ENCODE results near the gene HDAC9.

Gene HDAC9

DNA sequence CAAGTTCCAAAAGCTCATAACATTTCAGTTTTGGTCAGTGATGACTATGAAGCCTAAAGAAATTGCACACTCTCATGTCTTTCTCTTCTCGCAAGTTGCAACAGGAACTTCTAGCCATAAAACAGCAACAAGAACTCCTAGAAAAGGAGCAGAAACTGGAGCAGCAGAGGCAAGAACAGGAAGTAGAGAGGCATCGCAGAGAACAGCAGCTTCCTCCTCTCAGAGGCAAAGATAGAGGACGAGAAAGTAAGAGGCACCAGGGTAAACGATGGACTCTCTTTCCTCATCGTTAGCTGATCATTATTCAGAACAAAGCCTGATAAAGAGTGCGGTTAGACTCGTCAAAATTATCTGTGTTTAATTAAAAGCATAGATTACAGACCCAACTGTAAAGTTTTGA lies 94.7 kb downstream of the HDAC9 start:
- Histone ChIP-seq H3K36me3 (ENCODE audit: control insufficient read depth, insufficient read depth, low read length) (no peaks in the 10 kb centered on the region), H3K27me3 (ENCODE audit: control insufficient read depth, insufficient read depth, low read length) (no peaks in the 10 kb centered on the region), H3K4me1 (ENCODE audit: control insufficient read depth, insufficient read depth, low read length) (peaks cover 8% of the 10 kb centered on the region), H3K9ac (ENCODE audit: low read length) (no peak overlapping the region), H3K9me3 (ENCODE audit: control insufficient read depth, low read length) (no peaks in the 10 kb centered on the region), H3K4me3 (ENCODE audit: low read length) (no peak overlapping the region)

DNA sequence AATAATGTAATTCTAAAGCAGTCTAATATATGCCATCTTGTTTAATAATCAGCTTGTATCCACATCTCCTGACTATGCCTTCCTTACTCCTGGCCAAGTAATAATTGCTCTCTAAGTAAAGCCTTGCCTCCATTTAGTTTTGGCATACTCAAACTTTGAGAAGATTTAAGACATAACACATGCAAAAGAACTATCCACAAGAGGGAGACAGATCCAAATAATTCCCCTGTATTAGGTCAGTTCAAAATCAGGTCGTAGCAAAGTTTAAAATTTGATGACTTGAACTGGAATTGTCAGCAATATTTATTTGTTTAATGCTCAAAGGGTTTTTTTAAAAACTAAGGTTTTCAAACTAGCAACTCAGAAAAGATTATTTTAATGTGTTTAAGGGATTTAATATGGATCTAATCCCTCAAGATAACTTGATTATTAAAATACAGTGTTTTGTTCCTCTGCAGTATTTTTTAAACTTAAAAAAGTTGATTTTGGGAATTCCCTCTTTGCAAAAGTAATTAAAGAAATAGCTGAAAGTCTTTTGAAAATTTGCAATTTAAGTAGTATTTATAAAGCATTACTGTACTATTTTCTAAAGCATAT lies 95.3 kb downstream of the HDAC9 start:
- Histone ChIP-seq H3K27me3 (ENCODE audit: control insufficient read depth, insufficient read depth, low read length) (no peaks in the 10 kb centered on the region), H3K36me3 (ENCODE audit: control insufficient read depth, insufficient read depth, low read length) (no peaks in the 10 kb centered on the region), H3K4me3 (ENCODE audit: low read length) (no peak overlapping the region), H3K9ac (ENCODE audit: low read length) (no peak overlapping the region), H3K9me3 (ENCODE audit: control insufficient read depth, low read length) (no peaks in the 10 kb centered on the region), H3K4me1 (ENCODE audit: control insufficient read depth, insufficient read depth, low read length) (peaks cover 8% of the 10 kb centered on the region)

- Histone ChIP-seq H3K4me3 (ENCODE audit: low read length) (no peak overlapping the region), H3K9ac (ENCODE audit: low read length) (no peak overlapping the region), H3K36me3 (ENCODE audit: control insufficient read depth, insufficient read depth, low read length) (no peaks in the 10 kb centered on the region), H3K9me3 (ENCODE audit: control insufficient read depth, low read length) (no peaks in the 10 kb centered on the region), H3K4me1 (ENCODE audit: control insufficient read depth, insufficient read depth, low read length) (peaks cover 8% of the 10 kb centered on the region), H3K27me3 (ENCODE audit: control insufficient read depth, insufficient read depth, low read length) (no peaks in the 10 kb centered on the region)
These were observed 98.2 kb downstream of the HDAC9 start for GRCh38 chr7:18593602-18594279.

- no peaks in the 10 kb centered on the region for H3K27me3 ChIP-seq (ENCODE audit: control insufficient read depth, insufficient read depth, low read length)
- H3K9me3 ChIP-seq (ENCODE audit: control insufficient read depth, low read length): no peaks in the 10 kb centered on the region
- peaks cover 8% of the 10 kb centered on the region for H3K4me1 ChIP-seq (ENCODE audit: control insufficient read depth, insufficient read depth, low read length)
- no peaks in the 10 kb centered on the region for H3K36me3 ChIP-seq (ENCODE audit: control insufficient read depth, insufficient read depth, low read length)
- no peak overlapping the region for H3K9ac ChIP-seq (ENCODE audit: low read length)
- H3K4me3 ChIP-seq (ENCODE audit: low read length): no peak overlapping the region
These were observed 102.2 kb downstream of the HDAC9 start for GRCh38 chr7:18597754-18598153.

GRCh38 chr7:18607025-18607424 lies 111.5 kb downstream of the HDAC9 start:
- Histone ChIP-seq H3K4me3 (ENCODE audit: low read length) (no peak overlapping the region), H3K9ac (ENCODE audit: low read length) (no peak overlapping the region), H3K9me3 (ENCODE audit: control insufficient read depth, low read length) (no peaks in the 10 kb centered on the region), H3K4me1 (ENCODE audit: control insufficient read depth, insufficient read depth, low read length) (no peaks in the 10 kb centered on the region), H3K27me3 (ENCODE audit: control insufficient read depth, insufficient read depth, low read length) (no peaks in the 10 kb centered on the region), H3K36me3 (ENCODE audit: control insufficient read depth, insufficient read depth, low read length) (no peaks in the 10 kb centered on the region)

DNA sequence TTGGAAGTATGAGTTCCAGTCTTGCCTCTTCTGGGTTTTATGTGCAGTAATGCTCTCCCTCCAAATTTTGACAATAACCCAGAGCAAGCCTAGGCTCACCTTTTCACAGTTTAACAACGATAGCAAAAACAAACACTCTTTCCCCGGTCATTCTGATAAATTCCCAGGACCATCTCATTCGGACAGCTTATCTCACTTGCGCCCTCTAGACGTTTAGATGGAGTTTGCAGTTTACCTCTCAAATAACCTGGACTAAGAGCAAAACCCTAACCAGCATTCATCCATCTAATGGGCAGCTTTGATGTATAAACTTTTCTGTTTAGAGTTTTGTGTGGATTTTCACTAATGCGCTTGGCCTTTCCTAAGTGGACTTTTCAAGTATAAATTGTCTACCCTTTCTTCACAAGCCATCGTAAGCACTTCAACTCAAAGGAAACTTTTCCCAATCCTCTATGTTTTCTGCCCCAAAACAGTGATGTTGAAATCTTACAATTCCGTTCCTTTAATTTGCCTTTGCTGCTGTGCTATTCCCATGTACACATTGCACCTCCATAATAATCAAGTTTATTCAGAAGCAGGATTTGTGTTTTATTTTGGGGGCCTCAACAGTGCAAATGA lies 114.9 kb downstream of the HDAC9 start:
- H3K9ac ChIP-seq (ENCODE audit: low read length): no peak overlapping the region
- no peaks in the 10 kb centered on the region for H3K9me3 ChIP-seq (ENCODE audit: control insufficient read depth, low read length)
- H3K27me3 ChIP-seq (ENCODE audit: control insufficient read depth, insufficient read depth, low read length): no peaks in the 10 kb centered on the region
- H3K4me1 ChIP-seq (ENCODE audit: control insufficient read depth, insufficient read depth, low read length): no peaks in the 10 kb centered on the region
- H3K4me3 ChIP-seq (ENCODE audit: low read length): no peak overlapping the region
- H3K36me3 ChIP-seq (ENCODE audit: control insufficient read depth, insufficient read depth, low read length): no peaks in the 10 kb centered on the region

DNA sequence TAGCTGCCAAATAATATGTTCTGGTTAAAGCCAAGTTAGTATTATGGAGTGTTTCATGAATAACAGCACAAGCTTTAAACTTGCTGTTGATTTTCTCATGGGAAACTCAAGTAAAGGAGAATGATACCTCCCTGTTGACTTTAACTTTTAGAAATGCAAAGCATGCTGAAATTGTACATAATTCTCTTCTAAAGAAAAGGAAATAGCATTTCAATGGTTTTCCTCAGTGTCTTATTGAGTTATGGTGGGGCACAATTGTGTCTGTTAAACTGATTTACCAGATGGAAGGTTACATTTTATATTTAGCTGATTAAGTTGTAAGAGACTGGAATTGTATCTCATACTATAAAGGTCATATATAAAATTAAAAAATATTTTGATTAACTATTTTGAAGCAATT lies 119.3 kb downstream of the HDAC9 start:
- no peaks in the 10 kb centered on the region for H3K36me3 ChIP-seq (ENCODE audit: control insufficient read depth, insufficient read depth, low read length)
- H3K9me3 ChIP-seq (ENCODE audit: control insufficient read depth, low read length): no peaks in the 10 kb centered on the region
- H3K4me1 ChIP-seq (ENCODE audit: control insufficient read depth, insufficient read depth, low read length): no peaks in the 10 kb centered on the region
- H3K4me3 ChIP-seq (ENCODE audit: low read length): no peak overlapping the region
- no peak overlapping the region for H3K9ac ChIP-seq (ENCODE audit: low read length)
- H3K27me3 ChIP-seq (ENCODE audit: control insufficient read depth, insufficient read depth, low read length): no peaks in the 10 kb centered on the region

GRCh38 chr7:18619311-18619710 lies 123.8 kb downstream of the HDAC9 start:
- Histone ChIP-seq H3K4me1 (ENCODE audit: control insufficient read depth, insufficient read depth, low read length) (no peaks in the 10 kb centered on the region), H3K36me3 (ENCODE audit: control insufficient read depth, insufficient read depth, low read length) (no peaks in the 10 kb centered on the region), H3K9ac (ENCODE audit: low read length) (no peak overlapping the region), H3K9me3 (ENCODE audit: control insufficient read depth, low read length) (no peaks in the 10 kb centered on the region), H3K27me3 (ENCODE audit: control insufficient read depth, insufficient read depth, low read length) (no peaks in the 10 kb centered on the region), H3K4me3 (ENCODE audit: low read length) (no peak overlapping the region)

DNA sequence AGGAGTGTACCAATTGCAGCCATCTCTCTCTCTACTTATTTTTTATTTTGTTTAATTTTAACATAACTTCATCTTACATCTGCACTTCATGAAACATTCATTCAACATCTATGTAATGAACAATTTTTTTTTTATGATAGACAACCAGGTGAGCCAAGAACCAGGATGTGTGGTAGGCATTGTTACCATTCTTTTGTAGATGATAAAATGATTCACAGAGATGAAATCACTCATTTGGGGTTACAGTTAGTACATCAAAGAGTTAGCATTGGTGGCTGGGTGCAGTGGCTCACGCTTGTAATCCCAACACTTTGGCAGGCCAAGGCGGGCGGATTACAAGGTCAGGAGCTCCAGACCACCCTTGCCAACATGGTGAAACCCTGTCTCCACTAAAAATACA lies 127.8 kb downstream of the HDAC9 start:
- H3K36me3 ChIP-seq (ENCODE audit: control insufficient read depth, insufficient read depth, low read length): no peaks in the 10 kb centered on the region
- no peak overlapping the region for H3K9ac ChIP-seq (ENCODE audit: low read length)
- no peaks in the 10 kb centered on the region for H3K4me1 ChIP-seq (ENCODE audit: control insufficient read depth, insufficient read depth, low read length)
- H3K9me3 ChIP-seq (ENCODE audit: control insufficient read depth, low read length): no peaks in the 10 kb centered on the region
- H3K4me3 ChIP-seq (ENCODE audit: low read length): no peak overlapping the region
- H3K27me3 ChIP-seq (ENCODE audit: control insufficient read depth, insufficient read depth, low read length): no peaks in the 10 kb centered on the region

DNA sequence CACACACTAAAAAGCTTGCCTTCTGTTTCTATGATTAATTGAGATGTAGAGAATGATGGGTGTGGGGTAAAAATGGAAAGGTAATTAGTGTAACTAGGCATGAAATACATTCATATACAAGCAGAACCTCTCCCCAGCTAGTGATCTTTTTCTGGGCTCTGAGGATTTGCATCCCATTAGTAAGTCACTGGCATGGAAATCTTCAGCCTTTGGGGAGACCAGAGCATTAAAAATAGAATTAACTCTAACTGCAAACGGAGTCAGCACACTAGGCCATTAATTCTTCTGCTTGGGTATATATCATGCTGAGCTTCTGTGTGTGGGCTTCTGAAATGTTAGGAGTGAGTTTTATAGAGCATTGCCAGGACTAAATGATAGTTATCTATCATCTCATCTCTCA lies 128.9 kb downstream of the HDAC9 start:
- Histone ChIP-seq H3K4me3 (ENCODE audit: low read length) (no peak overlapping the region), H3K9me3 (ENCODE audit: control insufficient read depth, low read length) (no peaks in the 10 kb centered on the region), H3K4me1 (ENCODE audit: control insufficient read depth, insufficient read depth, low read length) (no peaks in the 10 kb centered on the region), H3K9ac (ENCODE audit: low read length) (no peak overlapping the region), H3K27me3 (ENCODE audit: control insufficient read depth, insufficient read depth, low read length) (no peaks in the 10 kb centered on the region), H3K36me3 (ENCODE audit: control insufficient read depth, insufficient read depth, low read length) (no peaks in the 10 kb centered on the region)

- H3K27me3 ChIP-seq (ENCODE audit: control insufficient read depth, insufficient read depth, low read length): no peaks in the 10 kb centered on the region
- H3K4me1 ChIP-seq (ENCODE audit: control insufficient read depth, insufficient read depth, low read length): no peaks in the 10 kb centered on the region
- H3K9me3 ChIP-seq (ENCODE audit: control insufficient read depth, low read length): no peaks in the 10 kb centered on the region
- H3K4me3 ChIP-seq (ENCODE audit: low read length): no peak overlapping the region
- no peak overlapping the region for H3K9ac ChIP-seq (ENCODE audit: low read length)
- no peaks in the 10 kb centered on the region for H3K36me3 ChIP-seq (ENCODE audit: control insufficient read depth, insufficient read depth, low read length)
These were observed 130.5 kb downstream of the HDAC9 start for GRCh38 chr7:18626086-18626485.

- no peaks in the 10 kb centered on the region for H3K36me3 ChIP-seq (ENCODE audit: control insufficient read depth, insufficient read depth, low read length)
- H3K4me1 ChIP-seq (ENCODE audit: control insufficient read depth, insufficient read depth, low read length): no peaks in the 10 kb centered on the region
- no peak overlapping the region for H3K4me3 ChIP-seq (ENCODE audit: low read length)
- no peaks in the 10 kb centered on the region for H3K27me3 ChIP-seq (ENCODE audit: control insufficient read depth, insufficient read depth, low read length)
- H3K9ac ChIP-seq (ENCODE audit: low read length): no peak overlapping the region
- H3K9me3 ChIP-seq (ENCODE audit: control insufficient read depth, low read length): no peaks in the 10 kb centered on the region
These were observed 131.2 kb downstream of the HDAC9 start for GRCh38 chr7:18626717-18627116.
